Ovary (tissue), 3 donors: ENCODE measurements around the gene ITGB1BP1.

ENCODE experiments used
- POLR2A ChIP-seq: fragments of 450-650 bp; IDR thresholded peaks from one replicate; pipeline ENCODE4 v1.6.1; 2017; ENCODE audit warnings: antibody characterized with exemption, mild to moderate bottlenecking, moderate library complexity
- TF ChIP-seq, protein P1 (sequence below), 3 donors: fragments of 450-650 bp in 2 of 3; fragments of 200-600 bp in 1 of 3; IDR thresholded peaks; one replicate each; pipeline versions ENCODE4 v1.5.1 to v1.8.0; 2016 to 2022; ENCODE audit warnings: antibody characterized with exemption in 3 of 3, mild to moderate bottlenecking in 1 of 3
- donor health status: DM: no; HTN: no; CAD: no.

DNA sequence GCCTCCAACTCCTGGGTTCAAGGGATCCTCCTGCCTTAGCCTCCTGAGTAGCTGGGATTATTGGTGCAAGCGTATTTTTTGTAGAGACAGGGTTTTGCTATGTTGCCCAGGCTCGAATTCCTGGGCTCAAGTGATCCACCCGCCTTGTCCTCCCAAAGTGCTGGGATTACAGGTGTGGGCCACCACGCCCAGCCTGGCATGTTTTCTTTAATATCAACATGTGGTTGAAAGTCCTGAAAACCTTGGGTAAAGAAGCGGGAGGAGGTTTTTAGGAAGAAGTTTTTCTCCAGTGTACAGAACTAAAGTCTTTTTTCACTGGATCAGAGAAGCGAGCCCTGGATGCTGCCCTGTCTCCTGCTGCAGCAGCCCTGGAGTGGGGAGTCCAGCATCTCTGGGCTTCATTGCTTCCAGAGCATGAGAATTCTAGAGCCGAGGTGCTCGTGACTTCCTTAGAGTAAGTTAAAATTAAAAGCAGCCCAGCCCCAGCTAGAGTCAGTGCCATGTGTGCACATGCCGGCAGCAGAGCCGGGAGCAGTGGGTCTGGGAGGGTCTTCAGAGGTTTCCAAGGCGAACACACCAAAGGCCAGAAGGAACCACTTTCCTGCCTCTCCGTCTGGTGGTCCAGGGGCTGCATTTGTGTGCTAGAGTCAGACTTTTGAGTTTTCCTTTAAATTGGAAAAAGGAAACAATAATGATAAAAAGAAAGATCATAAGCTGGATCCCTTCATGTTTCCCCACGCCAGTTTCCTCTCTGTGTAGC, 31.2 kb downstream of the ITGB1BP1 start:
- TF ChIP-seq POLR2A: no peak
- TF ChIP-seq, protein P1, sequence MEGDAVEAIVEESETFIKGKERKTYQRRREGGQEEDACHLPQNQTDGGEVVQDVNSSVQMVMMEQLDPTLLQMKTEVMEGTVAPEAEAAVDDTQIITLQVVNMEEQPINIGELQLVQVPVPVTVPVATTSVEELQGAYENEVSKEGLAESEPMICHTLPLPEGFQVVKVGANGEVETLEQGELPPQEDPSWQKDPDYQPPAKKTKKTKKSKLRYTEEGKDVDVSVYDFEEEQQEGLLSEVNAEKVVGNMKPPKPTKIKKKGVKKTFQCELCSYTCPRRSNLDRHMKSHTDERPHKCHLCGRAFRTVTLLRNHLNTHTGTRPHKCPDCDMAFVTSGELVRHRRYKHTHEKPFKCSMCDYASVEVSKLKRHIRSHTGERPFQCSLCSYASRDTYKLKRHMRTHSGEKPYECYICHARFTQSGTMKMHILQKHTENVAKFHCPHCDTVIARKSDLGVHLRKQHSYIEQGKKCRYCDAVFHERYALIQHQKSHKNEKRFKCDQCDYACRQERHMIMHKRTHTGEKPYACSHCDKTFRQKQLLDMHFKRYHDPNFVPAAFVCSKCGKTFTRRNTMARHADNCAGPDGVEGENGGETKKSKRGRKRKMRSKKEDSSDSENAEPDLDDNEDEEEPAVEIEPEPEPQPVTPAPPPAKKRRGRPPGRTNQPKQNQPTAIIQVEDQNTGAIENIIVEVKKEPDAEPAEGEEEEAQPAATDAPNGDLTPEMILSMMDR (IDR thresholded peaks at IDR 0.05): no peak
